KMS-11 (cell line): ENCODE results near the gene FAM25A.
"Not testable (repeated sequence)": the region's sequence is repeated elsewhere in the genome, so short reads cannot be mapped to it uniquely, and the experiment has no call there.

Source experiments
- H2AFZ ChIP-seq: fragments of 200-600 bp; sonication (generic); 2 replicates; pipeline ENCODE4 v1.6.1; 2016; ENCODE audit warnings: antibody characterized with exemption, mixed run types, low read depth
- H3K27ac ChIP-seq: fragments of 200-600 bp; sonication (generic); 2 replicates; pipeline ENCODE4 v1.6.1; 2016; ENCODE audit warnings: mild to moderate bottlenecking, mixed run types
- H3K27me3 ChIP-seq: fragments of 200-600 bp; sonication (generic); 2 replicates; pipeline ENCODE4 v1.6.1; 2017; ENCODE audit warnings: mild to moderate bottlenecking, low read depth, mixed run types, moderate library complexity; ENCODE audit not compliant: insufficient read depth
- H3K36me3 ChIP-seq: fragments of 200-600 bp; sonication (generic); 2 replicates; pipeline ENCODE4 v1.6.1; 2017; ENCODE audit warnings: mild to moderate bottlenecking, mixed run types; ENCODE audit not compliant: insufficient read depth
- H3K4me1 ChIP-seq: fragments of 200-600 bp; sonication (generic); 2 replicates; pipeline ENCODE4 v1.6.1; 2016; ENCODE audit warnings: mild to moderate bottlenecking, low read depth, mixed run types; ENCODE audit not compliant: poor library complexity, severe bottlenecking
- H3K4me2 ChIP-seq: fragments of 200-600 bp; sonication (generic); 2 replicates; pipeline ENCODE4 v1.7.0; 2016; ENCODE audit warnings: mild to moderate bottlenecking, mixed run types
- H3K4me3 ChIP-seq: fragments of 200-600 bp; sonication (generic); IDR thresholded peaks from 2 replicates; pipeline ENCODE4 v1.6.1; 2017; ENCODE audit warnings: low read depth, low read length, mixed read lengths; ENCODE audit not compliant: insufficient read depth
- H3K79me2 ChIP-seq: fragments of 200-600 bp; sonication (generic); 2 replicates; pipeline ENCODE4 v1.6.1; 2016; ENCODE audit warnings: low read depth, mixed run types; ENCODE audit not compliant: insufficient read depth
- H3K9ac ChIP-seq: fragments of 200-600 bp; sonication (generic); 2 replicates; pipeline ENCODE4 v1.6.1; 2016; ENCODE audit warnings: mild to moderate bottlenecking, mixed run types
- H4K20me1 ChIP-seq: fragments of 200-600 bp; sonication (generic); 2 replicates; pipeline ENCODE4 v1.6.1; 2016; ENCODE audit warnings: mild to moderate bottlenecking, mixed run types; ENCODE audit not compliant: insufficient read depth
- TF ChIP-seq, protein P1 (sequence below): fragments of 200-600 bp; sonication (generic); conservative IDR thresholded peaks from 2 replicates; pipeline ENCODE4 v1.6.1; 2017; ENCODE audit warnings: low read depth, mild to moderate bottlenecking, antibody characterized with exemption, low read length, moderate library complexity, mixed read lengths

The FAM25A gene

DNA sequence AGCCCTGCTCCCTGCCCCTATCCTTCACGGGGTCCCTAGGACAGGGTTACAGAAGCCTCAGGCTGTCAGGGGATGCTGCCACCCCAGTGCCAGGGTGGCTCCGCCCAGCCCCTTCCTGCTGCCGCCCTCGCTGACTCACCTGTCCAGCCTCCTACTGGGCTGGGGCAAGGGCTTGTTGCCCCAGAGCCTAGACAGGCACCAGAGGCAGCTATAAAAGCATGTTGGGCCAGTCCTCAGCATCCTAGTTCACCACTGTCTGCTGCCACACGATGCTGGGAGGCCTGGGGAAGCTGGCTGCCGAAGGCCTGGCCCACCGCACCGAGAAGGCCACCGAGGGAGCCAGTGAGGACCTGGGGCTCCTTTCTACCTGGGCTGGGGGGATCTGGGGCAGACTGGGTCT is at the start of gene FAM25A:
TSS of gene FAM25A (plus strand) at position 239 of the 400 bp plus-strand sequence. CDS start at position 270, 31 bp downstream.
- H3K27me3 ChIP-seq, H3K4me3 ChIP-seq, H2AFZ ChIP-seq, H3K4me2 ChIP-seq, H3K9ac ChIP-seq, H3K4me1 ChIP-seq, H4K20me1 ChIP-seq, H3K79me2 ChIP-seq, H3K36me3 ChIP-seq, H3K27ac ChIP-seq: not testable (repeated sequence)

DNA sequence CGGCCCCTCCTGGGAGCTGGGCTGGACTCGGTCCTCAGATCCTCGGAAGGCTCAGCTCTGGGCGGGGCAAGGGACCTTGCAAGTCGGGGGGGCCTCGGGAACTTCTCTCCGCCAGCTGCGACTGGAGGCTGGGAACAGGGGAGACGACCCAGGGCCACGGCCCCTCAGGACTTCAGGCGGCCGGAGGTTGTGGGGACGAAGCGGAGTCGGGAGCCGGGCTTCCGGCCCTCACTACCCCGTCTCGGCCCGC is 49.2 kb upstream of the FAM25A start:
- Histone ChIP-seq H3K27me3 (no peaks in the 10 kb centered on the region), H3K27ac (peak overlapping the region; percentile 50), H3K4me1 (no peaks in the 10 kb centered on the region), H3K9ac (peak overlapping the region; percentile 96), H3K79me2 (no peaks in the 10 kb centered on the region), H3K4me3 (peak overlapping the region; percentile 30), H2AFZ (peak overlapping the region; percentile 97), H3K4me2 (peak overlapping the region; percentile 100), H3K36me3 (no peaks in the 10 kb centered on the region), H4K20me1 (no peaks in the 10 kb centered on the region)
- TF ChIP-seq, protein P1, sequence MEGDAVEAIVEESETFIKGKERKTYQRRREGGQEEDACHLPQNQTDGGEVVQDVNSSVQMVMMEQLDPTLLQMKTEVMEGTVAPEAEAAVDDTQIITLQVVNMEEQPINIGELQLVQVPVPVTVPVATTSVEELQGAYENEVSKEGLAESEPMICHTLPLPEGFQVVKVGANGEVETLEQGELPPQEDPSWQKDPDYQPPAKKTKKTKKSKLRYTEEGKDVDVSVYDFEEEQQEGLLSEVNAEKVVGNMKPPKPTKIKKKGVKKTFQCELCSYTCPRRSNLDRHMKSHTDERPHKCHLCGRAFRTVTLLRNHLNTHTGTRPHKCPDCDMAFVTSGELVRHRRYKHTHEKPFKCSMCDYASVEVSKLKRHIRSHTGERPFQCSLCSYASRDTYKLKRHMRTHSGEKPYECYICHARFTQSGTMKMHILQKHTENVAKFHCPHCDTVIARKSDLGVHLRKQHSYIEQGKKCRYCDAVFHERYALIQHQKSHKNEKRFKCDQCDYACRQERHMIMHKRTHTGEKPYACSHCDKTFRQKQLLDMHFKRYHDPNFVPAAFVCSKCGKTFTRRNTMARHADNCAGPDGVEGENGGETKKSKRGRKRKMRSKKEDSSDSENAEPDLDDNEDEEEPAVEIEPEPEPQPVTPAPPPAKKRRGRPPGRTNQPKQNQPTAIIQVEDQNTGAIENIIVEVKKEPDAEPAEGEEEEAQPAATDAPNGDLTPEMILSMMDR, result no peak

GRCh38 chr10:86971232-86971991 is 48.7 kb upstream of the FAM25A start:
- no peaks in the 10 kb centered on the region for H3K79me2 ChIP-seq

GRCh38 chr10:86972613-86973380 is 47.3 kb upstream of the FAM25A start:
- Histone ChIP-seq H2AFZ (no peak overlapping the region), H3K4me1 (no peaks in the 10 kb centered on the region), H3K27ac (no peak overlapping the region)

More at GRCh38 chr10:86971232-86971991, 48.7 kb upstream of the FAM25A start:
- Histone ChIP-seq H3K36me3 (no peaks in the 10 kb centered on the region), H2AFZ (peak overlapping the region; percentile 97), H3K4me3 (peak overlapping the region; percentile 30), H3K4me1 (no peaks in the 10 kb centered on the region), H3K27me3 (no peaks in the 10 kb centered on the region), H3K27ac (peak overlapping the region; percentile 50), H3K4me2 (peak overlapping the region; percentile 100; the same call in 1 of the 2 replicates), H3K9ac (peak overlapping the region; percentile 96; the same call in 1 of the 2 replicates), H4K20me1 (no peaks in the 10 kb centered on the region)
- TF ChIP-seq, protein P1, result no peak

More at GRCh38 chr10:86972613-86973380, 47.3 kb upstream of the FAM25A start:
- no peak overlapping the region for H3K4me3 ChIP-seq
- no peaks in the 10 kb centered on the region for H3K79me2 ChIP-seq
- H3K27me3 ChIP-seq, result no peaks in the 10 kb centered on the region
- TF ChIP-seq, protein P1, result no peak
- H3K36me3 ChIP-seq, result no peaks in the 10 kb centered on the region
- no peak overlapping the region for H3K9ac ChIP-seq
- no peaks in the 10 kb centered on the region for H4K20me1 ChIP-seq
- no peak overlapping the region for H3K4me2 ChIP-seq
